HG02763 (cell line): ENCODE data around the gene CHN1.
A peak's percentile ranks its signal among the peaks of the same experiment; 100 is the strongest.

Experiments used
- ATAC-seq: cut with Tn5 transposase; IDR thresholded peaks from one replicate; pipeline ENCODE4 v1.9.1; 2021; ENCODE audit warnings: mild to moderate bottlenecking, moderate library complexity; ENCODE audit not compliant: unreplicated experiment

The CHN1 gene, protein sequence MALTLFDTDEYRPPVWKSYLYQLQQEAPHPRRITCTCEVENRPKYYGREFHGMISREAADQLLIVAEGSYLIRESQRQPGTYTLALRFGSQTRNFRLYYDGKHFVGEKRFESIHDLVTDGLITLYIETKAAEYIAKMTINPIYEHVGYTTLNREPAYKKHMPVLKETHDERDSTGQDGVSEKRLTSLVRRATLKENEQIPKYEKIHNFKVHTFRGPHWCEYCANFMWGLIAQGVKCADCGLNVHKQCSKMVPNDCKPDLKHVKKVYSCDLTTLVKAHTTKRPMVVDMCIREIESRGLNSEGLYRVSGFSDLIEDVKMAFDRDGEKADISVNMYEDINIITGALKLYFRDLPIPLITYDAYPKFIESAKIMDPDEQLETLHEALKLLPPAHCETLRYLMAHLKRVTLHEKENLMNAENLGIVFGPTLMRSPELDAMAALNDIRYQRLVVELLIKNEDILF

DNA sequence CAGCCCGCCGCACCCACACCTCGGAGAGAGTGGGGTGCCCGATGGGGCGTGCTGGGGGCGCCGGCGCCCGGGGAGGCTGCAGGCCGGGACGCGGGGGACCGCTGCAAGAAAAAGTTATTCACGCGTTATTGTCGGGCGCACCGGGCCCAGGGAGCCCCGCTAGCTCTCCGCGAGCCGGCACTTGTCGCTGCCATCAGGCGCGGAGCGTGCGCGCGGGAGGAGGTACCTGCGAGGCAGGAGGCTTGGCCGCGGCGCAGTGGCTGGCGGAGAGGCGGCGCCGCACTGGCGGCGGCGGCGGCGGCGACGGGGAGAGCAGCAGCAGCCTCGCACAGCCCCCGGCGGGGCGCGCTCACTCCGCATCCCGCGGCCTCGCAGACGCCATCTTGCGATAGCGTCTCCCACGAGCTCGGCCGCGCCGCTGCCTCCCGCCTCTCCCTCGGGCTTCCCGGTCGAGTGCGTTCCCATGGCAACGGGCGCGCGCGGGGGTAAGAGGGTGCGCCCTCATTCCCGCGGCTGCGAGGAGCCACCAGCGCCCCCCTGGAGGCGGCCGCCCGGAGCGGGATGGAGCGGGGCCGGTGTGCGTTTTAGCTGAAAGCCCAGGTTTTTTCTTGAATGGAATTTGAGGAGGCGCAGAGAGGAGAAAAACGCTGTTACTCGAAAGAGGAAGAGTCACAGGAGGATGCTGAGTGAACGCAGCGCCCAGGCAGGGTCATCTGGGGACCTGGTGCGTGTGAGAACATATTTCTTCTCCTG is at the start of gene CHN1:
TSS of gene CHN1 (minus strand) at position 402 of the 753 bp plus-strand sequence. CDS start 469 bp downstream, outside the sequence.
- peak; percentile 58 for ATAC-seq

DNA sequence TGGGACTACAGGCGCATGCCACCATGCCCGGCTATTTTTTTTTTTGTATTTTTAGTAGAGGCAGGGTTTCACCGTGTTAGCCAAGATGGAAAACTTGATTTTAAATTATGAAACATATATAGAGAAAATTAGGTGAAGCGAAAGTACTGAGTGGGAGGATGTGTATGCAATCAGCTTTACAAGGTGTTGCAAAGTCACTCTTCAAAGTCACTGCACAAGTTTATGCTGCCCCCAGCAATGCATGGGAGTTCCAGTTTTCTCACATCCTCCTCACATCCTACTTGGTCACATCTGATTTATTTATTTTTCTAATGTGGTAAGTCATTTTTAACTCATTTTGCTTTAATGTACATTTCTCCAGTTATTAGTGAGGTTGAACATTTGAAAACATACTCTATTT is 49.2 kb upstream of the CHN1 start:
- no peak for ATAC-seq

DNA sequence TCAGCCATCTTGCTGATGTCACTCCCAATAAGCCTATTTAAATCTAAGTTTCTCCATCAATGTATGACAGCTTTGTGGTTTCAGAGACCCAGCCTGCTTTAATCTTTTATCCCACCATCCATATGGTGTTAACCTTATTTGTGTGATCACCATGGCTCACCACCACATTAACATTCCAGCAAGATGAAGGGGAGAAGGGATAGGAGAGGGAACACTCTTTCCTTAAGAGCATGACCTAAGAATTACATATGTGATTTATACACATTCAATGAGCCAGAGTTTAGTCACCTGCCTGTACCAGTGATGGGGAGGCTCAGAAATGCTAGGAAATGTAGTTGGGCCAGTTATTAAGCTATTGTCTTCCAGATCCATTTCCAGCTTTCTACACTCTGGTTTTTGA is 44.5 kb upstream of the CHN1 start:
- ATAC-seq: no peak

DNA sequence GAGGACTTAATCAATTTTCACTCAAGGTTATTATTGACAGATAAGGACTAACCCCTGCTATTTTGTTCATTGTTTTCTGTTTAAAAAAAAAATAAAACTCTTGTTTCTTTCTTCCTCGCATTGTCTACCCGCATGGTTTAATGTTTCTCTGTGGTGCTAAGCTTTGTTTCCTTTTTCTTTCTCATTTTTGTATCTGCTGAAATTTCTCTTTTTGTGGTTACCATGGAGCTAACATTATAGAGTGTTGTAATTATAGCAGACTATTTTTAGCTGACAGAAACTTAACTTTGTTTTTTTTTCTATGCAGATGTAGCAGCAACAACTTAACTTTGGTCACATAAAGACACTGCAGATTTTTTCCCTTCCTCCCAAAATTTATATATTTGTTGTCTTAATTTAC is 43.1 kb upstream of the CHN1 start:
- ATAC-seq: no peak

DNA sequence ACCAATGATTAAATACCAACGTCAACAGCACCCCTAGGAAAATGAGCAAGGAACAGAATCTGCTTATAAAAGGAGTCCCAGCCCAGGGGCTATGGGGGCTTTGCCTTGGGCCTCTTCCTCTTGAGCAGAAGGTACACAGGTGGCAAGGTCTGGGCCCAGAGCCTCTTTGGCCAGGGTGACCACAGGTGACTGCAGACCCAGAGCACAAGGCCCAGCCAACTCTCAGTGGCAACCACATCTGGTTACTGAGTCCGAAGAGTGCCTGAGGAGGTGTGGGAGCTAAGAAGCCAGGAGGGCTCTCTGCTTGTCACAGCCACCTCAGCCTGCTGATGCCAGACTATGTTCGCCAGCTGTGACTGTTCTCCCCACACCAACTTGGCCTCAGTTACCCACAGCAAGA is 34.3 kb upstream of the CHN1 start:
- no peak for ATAC-seq

DNA sequence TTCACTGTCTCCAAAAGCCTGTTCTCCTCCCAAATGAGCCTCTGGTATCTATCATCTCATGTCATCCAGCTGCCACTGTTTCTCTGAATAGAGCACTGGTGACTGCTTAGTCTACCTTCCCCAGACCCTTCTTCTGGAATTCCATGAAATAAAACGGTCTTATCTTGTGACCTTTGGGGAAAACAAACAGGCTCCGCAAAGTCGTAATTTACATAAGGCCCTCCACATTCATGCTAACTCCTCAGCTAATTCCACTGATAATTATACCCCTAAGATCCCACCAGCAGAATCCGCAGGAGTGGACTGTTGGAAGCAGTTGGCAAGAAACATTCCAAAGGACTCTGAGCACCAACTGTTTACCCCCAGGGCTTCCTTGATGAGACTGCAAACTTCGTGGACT is 33.9 kb upstream of the CHN1 start:
- ATAC-seq: no peak

DNA sequence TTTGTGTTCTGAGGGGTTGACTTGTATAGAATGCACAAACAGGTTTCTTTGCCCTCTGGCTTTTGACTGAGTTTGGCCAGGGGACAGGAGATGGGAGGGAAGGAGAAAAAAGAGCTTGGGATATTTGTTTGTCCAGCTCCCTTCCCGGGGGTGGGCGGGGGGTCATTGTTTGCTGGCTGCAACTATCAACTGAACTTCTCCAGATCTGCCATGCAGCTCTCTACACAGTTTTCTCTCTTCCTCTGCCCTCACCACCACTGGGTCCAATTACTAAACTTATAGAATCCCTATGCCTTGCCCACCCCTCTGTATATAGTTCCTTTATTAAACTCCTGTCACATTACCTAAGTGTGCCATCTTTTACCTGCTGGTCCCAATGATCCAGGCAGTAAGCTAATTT is 32.8 kb upstream of the CHN1 start:
- no peak for ATAC-seq

DNA sequence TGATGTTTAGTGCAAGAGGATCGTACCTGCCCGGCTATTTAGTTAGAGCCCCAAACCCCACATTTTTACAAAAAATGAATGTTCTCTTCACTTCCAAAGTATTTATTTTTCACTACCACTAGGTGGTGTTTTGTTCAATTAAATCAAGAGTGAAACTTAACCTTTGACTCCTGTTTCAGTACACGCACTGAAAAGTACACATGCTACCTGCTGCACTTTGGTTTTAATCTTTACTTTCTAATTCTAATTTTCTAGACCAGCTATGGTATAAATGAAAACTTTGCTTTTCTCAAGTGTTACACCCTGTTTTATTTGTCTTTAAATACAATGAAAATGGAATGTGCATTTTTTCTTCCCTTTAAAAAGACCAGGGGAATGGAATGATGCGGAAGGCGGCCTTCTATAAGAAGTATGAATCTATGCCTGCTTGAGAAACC is 31.4 kb upstream of the CHN1 start:
- no peak for ATAC-seq

DNA sequence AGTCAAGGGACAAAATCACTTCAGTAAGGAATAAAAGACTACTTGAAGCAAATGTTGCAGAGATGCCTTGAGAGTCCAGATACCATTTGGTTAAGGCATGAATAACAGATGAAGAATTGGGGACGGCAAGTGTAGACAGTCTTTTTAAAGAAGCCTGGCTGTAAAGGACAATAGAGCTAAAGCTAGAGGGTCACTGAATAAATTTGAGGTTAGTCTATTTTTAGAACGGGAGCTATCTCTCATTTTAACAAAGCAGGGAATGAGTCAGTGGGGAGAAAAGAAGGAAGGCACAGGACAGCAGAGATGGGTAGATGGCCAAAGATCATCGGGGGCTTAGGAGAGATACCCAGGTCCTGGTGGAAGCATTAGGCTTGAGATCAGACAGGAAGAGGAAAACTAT is 30.6 kb upstream of the CHN1 start:
- ATAC-seq: no peak

DNA sequence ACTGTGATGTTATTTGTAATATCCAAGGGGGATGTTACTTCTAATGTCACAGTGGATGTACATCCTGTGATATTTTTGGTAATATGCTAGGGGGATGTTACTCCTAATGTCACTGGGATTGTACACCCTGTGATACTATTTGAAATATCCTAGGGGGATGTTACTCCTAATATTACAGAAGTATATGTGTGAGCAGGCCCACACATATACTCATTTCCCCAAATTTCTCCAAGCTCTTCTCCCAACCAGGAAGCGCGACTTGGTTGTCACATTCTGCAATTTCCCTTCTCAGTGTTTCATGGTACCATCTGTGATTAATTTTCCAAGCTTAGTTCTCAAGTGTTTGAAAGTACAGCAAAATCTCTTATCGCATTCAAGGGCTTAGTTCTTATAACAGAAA is 29.5 kb upstream of the CHN1 start:
- no peak for ATAC-seq

DNA sequence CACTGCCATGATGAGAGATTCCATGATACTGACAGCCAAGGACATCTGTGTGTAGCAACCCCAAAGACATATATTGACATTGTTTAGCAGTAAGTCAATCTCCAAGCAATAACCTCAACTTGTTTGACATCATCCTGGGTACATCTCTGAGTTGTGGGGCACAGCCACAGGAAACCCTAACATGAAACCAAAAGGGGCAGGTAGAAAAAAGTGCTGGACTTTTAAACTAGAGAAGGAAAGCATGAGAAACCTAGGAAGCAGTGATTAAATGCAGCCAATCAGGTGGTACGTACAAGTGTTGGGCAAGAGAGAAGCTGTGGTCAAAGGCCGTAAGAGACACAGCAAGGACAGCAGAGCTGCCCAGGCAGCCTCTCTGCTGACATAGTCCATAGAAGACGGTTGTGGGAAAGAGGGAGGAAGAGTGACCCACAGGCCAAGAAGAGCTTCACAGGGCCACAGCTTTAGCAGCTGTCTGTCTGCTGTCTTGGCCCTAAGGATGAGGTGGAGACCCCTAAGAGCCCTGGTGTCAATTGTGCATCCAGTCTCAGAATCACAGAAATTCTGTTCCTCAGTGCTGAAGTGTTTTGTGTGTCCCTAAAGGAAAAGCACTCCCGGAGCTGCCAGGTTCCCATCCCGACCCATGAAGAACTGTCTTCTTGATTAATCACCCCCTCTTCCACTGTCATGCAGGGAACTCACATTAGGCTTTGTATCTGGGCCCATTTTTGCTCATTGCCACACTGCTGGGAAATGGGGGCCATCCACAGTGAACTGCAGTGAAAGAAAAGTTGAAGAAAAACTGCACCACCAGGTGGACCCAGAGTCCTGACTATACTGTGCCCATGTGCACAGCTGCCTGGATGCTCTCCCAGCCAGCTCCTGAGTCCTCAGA is 25.4 kb upstream of the CHN1 start:
- no peak for ATAC-seq

DNA sequence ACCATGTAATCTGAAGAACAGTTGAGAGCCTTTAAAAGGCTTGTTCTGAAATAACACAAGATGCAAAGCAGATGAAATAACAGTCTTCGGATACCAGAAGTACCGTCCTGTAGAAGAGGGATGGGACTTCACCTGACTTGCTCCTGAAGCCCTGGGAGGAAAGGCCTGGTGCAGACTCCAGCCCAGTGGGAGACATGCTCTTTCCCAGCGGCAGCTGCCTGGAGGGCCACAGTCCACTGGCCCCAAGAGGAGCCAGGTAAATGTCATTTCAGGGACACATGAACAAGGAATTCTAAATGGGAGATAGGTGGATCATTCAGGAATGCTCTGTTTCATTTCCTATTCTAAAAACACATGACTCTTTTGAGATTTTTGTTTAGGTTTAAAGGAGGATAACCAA is 22.6 kb upstream of the CHN1 start:
- ATAC-seq: no peak

DNA sequence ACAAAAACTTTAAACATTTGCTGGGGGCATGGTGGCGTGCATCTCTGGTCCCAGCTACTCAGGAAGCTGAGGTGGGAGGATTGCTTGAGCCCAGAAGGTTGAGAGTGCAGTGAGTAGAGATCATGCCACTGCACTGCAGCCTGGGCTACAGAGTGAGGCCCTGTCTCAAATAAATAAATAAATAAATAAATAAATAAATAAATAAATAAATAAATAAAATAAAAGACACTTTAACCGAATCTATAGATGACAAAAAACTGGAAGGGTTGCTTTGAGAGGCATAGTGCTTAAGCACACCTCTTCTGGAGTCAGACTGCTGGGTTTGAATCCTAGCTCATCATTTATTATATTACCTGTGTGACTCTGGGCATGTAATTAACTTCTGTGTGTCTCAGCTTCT is 21.2 kb upstream of the CHN1 start:
- no peak for ATAC-seq

DNA sequence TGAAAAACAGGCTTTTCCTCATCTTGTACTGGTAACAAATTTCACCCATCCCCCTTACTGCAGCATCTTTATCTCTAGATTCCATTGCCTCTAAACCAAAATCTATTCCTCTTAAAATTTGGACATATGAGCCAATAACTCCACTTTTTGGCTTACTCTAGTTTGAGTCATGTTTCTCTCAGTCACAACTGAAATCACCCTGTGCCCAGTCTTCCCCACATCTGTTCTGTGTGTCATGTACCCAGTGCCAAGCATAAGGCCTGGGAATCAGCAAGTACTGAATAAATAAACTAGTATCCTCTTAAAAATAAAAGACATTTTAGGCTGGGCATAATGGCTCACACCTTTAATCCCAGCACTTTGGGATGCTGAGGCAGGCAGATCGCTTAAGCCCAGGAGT is 20.8 kb upstream of the CHN1 start:
- ATAC-seq: no peak

DNA sequence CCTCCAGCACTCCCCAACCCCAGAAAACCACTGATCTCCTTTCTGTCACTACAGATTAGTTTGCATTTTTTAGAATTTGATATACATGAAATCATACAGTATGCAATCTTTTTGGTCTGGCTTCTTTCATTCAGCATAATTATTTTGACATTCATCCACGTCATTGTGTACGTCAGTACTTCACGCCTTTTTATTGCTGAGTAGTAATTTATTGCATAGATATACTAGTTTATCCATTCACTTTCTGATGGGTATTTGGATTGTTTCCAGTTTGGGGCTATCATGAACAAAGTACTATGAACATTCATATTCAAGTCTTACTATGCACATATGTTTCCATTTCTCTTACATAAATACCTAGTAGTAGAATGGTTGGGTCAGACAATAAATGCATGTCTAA is 20.1 kb upstream of the CHN1 start:
- no peak for ATAC-seq

DNA sequence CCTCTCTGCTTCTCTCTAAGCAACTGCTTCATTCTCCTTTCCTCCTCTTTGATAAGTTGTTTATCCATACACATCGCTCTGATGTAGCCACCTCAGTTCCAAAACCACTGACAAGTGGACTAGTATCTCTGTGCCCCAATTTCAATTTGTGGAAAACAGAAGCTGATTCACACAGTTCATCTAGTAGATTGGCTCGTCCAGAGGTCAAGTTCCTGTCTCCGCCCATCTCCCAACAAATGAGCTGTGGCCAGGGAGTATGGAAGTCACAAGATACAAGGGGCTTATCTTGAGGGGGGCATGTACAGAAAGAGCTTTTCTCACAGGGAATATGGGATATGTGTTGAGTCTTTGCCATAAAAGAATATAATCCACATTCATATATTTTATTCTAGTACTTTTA is 17.7 kb upstream of the CHN1 start:
- no peak for ATAC-seq

DNA sequence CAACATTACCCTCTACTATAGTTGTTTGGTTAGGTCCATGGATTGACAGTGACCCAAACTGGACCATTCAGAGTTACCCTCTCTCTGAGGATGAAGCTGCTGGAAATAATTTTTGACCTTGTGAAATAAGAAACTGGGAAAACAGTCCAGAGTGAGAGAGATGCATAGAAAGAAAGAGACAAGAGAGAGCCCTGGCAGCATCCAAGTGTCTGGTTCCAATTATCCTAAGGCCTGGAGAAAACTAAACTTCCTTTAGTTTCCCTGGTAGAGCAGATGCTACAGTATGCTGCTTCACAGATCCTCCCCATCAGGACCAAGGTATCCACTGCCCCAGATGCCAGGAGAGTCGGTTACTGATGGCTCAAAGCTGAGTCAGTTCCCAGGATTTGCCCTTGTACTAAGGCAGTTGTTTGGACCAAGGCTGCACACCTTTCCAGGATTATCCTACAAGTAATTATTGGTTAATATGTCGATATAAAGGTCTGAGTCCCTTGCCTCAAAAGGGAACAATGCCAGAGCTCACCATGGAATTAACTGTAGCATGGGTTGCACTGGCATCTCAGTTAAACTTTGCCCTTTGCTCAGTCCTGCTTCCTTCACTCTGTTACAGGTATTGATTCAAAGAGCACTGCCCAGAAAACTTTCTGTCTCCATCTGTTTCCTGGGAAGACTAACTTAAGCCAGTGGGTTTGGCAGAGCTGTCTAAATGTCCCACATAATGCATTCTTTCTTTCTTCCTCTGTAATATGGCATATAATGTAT is 14.6 kb upstream of the CHN1 start:
- ATAC-seq: no peak

DNA sequence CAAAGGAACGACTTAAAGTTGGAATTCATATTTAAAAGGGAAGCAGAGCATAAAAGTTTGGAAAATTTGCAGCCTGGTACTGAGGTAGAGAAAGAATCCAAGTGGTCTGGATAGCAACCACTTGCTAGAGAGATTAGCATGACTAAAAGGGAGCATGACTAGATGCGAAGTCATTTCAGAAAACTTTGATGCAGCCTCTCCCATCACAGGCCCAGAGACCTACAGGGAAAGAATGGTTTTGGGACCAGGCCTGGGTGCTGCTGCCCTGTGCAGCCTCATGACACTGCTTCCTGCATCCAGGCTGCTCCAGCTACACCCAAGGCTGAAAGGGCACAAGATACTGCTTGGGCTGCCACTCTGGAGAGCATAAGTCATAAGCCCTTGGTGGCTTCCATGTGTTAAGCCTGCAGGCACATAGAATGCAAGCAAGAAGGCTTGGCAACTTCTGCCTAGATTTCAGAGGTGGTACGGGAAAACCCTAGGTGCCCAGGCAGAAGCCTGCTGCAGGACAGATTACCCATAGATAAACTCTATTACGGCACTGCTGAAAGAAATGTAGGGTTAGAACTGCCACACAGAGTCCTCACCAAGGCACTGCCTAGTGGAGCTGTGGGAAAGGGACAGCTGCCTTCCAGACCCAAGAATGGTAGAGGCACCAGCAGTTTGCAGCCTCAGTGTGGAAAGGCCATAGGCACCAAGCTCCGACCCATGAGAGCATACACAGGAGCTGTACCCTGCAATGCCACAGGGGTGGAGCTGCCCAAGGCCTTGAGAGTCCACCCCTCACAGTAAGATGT is 12.6 kb upstream of the CHN1 start:
- no peak for ATAC-seq

DNA sequence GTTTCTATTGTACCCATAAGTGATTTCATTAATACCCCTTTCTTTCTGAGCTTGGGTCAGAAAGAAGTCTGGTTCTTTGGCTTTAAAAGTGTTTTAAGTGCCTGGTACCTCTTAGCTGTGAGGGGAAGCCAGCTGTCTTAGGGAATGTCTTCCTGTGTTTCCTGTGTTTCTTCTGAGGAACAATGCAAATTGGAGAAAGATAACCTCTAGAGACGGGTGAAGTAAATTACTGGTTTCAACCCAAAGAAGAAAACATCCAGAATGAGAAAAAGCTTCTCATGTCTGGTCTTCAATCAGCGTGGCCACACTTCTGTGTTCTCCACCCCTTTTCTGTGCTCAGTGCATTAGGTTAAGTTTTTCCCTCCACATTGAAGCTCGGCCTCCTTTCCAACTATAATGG is 10.2 kb upstream of the CHN1 start:
- no peak for ATAC-seq

DNA sequence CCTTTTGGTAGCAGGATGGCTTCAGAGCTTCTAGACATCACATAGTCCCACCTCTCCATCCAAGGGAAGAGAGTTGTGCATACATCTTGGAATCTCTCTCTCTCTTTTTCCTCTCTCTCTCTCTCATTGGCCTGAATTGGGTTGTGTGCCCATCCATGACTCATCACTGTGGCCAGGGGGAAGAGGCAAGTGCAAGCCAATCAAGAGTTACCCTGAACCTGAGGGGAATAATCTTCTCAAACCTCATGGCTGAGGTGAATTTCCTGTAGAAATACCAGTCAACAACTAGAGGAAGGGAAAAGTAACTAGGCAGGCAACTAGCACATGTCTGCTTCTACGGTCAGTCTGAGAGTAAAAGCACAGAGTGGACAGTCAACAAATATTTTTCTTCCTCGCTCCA is 7.3 kb upstream of the CHN1 start:
- ATAC-seq: no peak
